Measurements from ENCODE around the gene LRRK1. TPM values are rescaled to one million over a fixed set of nuclear protein-coding genes. Genes with fewer than 3 reads are reported as not detected.

Gene LRRK1
- total RNA-seq, 1 donor from 2014 or later = 4.2 TPM

DNA sequence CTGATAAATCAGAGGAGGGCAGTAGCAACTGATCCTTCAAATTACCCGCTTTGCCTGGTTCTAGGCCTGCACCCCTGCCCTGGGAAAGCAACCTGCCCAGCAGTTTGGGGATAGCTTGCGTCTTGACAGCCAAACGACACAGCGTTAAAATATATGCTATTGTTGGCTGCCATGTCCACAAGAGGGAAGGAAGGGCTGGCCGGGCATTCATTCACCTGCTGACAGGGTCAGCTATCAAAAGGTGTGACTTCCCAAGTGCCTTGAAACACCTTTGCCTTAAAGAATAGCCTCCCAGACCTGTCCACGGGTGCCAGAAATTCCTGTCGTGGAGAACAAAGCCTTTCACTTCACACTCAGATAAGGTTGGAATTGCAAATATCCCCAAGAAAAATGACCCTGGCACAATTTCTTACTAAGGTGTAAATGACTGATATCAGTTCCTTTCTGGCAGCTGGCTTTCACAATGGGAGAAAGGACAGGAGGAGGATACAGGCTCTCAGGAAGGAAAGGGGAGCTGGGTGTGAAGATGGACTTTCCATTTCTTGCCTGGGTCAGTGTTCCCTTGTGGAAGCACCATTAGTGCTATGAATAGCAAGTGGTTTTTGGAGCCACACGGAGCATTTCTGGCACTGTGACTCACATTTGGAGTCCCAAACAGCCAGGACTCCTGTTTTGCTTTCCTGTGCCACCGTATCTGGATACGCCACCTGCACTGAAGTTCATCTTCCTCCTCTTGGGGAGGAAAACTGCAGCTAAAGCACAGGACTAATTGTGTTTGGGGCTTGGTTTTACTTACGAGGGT lies 20.3 kb upstream of the LRRK1 start:
- Histone ChIP-seq H3K36me3 (ENCODE audit: control insufficient read depth, insufficient read depth, low read length) (peaks cover 35% of the 10 kb centered on the region), H3K4me3 (ENCODE audit: low read depth, low read length) (no peak overlapping the region), H3K27me3 (ENCODE audit: control insufficient read depth, insufficient read depth, low read length) (no peaks in the 10 kb centered on the region)
- FAIRE-seq (peak; percentile 50), DNase-seq (ENCODE audit: low read depth) (no peak)
- TF ChIP-seq, protein P1, sequence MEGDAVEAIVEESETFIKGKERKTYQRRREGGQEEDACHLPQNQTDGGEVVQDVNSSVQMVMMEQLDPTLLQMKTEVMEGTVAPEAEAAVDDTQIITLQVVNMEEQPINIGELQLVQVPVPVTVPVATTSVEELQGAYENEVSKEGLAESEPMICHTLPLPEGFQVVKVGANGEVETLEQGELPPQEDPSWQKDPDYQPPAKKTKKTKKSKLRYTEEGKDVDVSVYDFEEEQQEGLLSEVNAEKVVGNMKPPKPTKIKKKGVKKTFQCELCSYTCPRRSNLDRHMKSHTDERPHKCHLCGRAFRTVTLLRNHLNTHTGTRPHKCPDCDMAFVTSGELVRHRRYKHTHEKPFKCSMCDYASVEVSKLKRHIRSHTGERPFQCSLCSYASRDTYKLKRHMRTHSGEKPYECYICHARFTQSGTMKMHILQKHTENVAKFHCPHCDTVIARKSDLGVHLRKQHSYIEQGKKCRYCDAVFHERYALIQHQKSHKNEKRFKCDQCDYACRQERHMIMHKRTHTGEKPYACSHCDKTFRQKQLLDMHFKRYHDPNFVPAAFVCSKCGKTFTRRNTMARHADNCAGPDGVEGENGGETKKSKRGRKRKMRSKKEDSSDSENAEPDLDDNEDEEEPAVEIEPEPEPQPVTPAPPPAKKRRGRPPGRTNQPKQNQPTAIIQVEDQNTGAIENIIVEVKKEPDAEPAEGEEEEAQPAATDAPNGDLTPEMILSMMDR (IDR thresholded peaks at IDR 0.05; ENCODE audit: insufficient read depth, low read length, severe bottlenecking) = no peak

DNA sequence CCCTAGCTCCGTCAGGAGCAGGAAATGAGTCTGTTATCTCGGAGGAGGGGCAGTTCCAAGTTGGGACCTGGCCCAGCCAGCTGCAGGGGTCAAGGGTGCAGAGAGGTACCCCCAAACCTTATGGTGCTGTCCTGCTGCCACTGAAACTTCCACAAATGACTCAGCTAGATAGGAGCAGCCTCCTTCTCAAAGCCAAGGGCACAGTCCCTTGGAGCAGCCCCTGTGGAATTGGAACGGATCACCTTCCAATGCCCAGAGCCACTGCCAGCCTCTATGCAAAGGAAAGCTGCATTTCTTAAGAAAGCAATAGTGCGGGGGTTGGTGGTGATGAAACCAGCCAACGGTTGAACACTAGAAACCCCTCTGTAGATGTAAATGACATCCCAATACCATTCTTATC lies 19.6 kb upstream of the LRRK1 start:
- TF ChIP-seq, protein P1 (IDR thresholded peaks at IDR 0.05; ENCODE audit: insufficient read depth, low read length, severe bottlenecking) = no peak
- DNase-seq (ENCODE audit: low read depth) (no peak), FAIRE-seq (no peak)
- Histone ChIP-seq H3K4me3 (ENCODE audit: low read depth, low read length) (no peak overlapping the region), H3K27me3 (ENCODE audit: control insufficient read depth, insufficient read depth, low read length) (no peaks in the 10 kb centered on the region), H3K36me3 (ENCODE audit: control insufficient read depth, insufficient read depth, low read length) (peaks cover 33% of the 10 kb centered on the region)

DNA sequence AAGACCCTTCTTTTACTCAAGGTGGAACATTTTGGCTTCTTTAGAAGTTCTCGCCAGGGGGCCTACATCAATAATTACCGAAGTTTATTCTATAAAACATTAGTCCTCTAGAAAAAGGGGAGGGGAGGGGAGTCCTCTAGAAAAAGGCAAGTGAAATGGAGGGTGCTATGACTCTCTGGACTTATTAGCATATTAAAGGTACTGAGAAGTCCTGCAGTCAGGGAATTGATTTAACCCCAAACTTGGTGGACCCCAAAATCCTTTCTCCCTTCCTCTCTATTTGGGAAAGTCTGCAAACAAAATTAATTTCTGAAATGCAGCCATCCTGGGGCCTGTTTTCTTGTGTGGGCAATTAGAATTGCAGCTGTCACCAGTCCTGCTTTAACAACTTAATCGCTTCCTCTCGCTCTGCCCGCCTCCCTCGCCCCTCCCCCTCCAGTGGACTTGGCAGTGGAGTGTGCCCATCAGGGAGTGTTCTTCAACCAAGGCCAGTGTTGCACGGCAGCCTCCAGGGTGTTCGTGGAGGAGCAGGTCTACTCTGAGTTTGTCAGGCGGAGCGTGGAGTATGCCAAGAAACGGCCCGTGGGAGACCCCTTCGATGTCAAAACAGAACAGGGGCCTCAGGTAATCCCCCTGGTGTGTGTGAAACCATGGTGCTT lies 18.9 kb upstream of the LRRK1 start:
- TF ChIP-seq, protein P1 (IDR thresholded peaks at IDR 0.05; ENCODE audit: insufficient read depth, low read length, severe bottlenecking) = no peak
- Histone ChIP-seq H3K36me3 (ENCODE audit: control insufficient read depth, insufficient read depth, low read length) (peaks cover 33% of the 10 kb centered on the region), H3K4me3 (ENCODE audit: low read depth, low read length) (no peak overlapping the region), H3K27me3 (ENCODE audit: control insufficient read depth, insufficient read depth, low read length) (no peaks in the 10 kb centered on the region)
- no peak for FAIRE-seq
- no peak for DNase-seq (ENCODE audit: low read depth)

DNA sequence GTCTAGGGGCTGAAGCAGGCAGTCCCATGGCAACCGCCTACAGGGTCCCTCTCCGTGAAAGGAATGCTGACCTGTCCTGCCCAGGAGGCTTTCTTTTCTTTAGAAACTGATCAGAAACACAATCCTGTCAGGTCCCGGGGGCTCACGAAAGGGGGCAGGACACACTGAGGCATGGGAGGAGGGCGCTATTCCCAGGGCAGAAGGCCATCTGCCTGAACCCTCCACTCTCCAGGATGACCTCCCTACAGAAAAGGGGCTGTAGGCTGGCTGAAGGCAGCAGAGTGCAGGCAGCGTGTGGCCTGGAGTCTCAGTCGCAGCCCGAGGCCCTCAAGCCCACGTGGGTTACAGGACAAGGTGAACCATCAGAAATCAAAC lies 18.4 kb upstream of the LRRK1 start:
- TF ChIP-seq, protein P1 (IDR thresholded peaks at IDR 0.05; ENCODE audit: insufficient read depth, low read length, severe bottlenecking) = no peak
- DNase-seq (ENCODE audit: low read depth) (no peak), FAIRE-seq (no peak)
- Histone ChIP-seq H3K4me3 (ENCODE audit: low read depth, low read length) (no peak overlapping the region), H3K36me3 (ENCODE audit: control insufficient read depth, insufficient read depth, low read length) (peaks cover 35% of the 10 kb centered on the region), H3K27me3 (ENCODE audit: control insufficient read depth, insufficient read depth, low read length) (no peaks in the 10 kb centered on the region)

DNA sequence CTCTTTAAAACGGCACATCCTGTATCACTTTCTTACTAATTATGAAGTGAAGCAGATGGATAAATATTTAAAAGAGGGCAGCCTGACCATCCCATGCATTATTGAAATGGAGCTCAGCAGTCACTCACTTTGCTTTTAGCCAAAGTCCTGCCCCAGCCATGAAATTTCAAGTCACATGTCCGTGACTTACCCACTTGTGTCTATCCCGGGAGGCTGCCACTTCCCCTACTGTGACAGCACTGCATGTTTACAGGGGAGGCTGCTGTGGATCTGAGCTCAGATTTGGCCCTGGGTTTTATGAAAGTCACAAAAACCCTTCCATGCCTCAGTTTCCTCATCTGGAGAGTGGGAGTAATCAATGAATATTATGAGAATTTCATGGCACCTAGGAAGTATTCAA lies 17.9 kb upstream of the LRRK1 start:
- DNase-seq (ENCODE audit: low read depth) = no peak

More for the DNA sequence above, 17.9 kb upstream of the LRRK1 start:
- Histone ChIP-seq H3K4me3 (ENCODE audit: low read depth, low read length) (no peak overlapping the region), H3K27me3 (ENCODE audit: control insufficient read depth, insufficient read depth, low read length) (no peaks in the 10 kb centered on the region), H3K36me3 (ENCODE audit: control insufficient read depth, insufficient read depth, low read length) (peaks cover 35% of the 10 kb centered on the region)
- TF ChIP-seq, protein P1 (IDR thresholded peaks at IDR 0.05; ENCODE audit: insufficient read depth, low read length, severe bottlenecking) = no peak
- FAIRE-seq = no peak

All from bronchial epithelial cell (primary cell).